Neural progenitor cell (in vitro differentiated cells): ENCODE results near the gene DNPH1. TPM values are rescaled to one million over a fixed set of nuclear protein-coding genes. Genes with fewer than 3 reads are reported as not detected.

ENCODE experiments used
- DNase-seq: peaks from one replicate; pipeline ENCODE4 v3.0.0-alpha.2; 2016; ENCODE audit warnings: low spot score
- H2AFZ ChIP-seq: fragments of 200-600 bp; sonication (generic); replicated peaks from 2 replicates; pipeline ENCODE4 v1.6.1; 2016; ENCODE audit warnings: antibody characterized with exemption
- H3F3A ChIP-seq: fragments of 200-600 bp; sonication (generic); 2 replicates; pipeline ENCODE4 v1.6.1; 2016; ENCODE audit warnings: antibody characterized with exemption, low read depth
- H3K27ac ChIP-seq: fragments of 200-600 bp; sonication (generic); 2 replicates; pipeline ENCODE4 v1.5.1; 2016; ENCODE audit warnings: mild to moderate bottlenecking
- H3K27me3 ChIP-seq: fragments of 200-600 bp; sonication (generic); 2 replicates; pipeline ENCODE4 v1.6.1; 2016; ENCODE audit warnings: mild to moderate bottlenecking, moderate library complexity
- H3K36me3 ChIP-seq: fragments of 200-600 bp; sonication (generic); 2 replicates; pipeline ENCODE4 v1.5.1; 2016
- H3K4me1 ChIP-seq: fragments of 200-600 bp; sonication (generic); 2 replicates; pipeline ENCODE4 v1.6.1; 2016; ENCODE audit warnings: mixed run types
- H3K4me2 ChIP-seq: fragments of 200-600 bp; sonication (generic); 2 replicates; pipeline ENCODE4 v1.6.1; 2016
- H3K4me3 ChIP-seq: fragments of 200-600 bp; sonication (generic); 2 replicates; pipeline ENCODE4 v1.5.1; 2016
- H3K79me2 ChIP-seq: fragments of 200-600 bp; sonication (generic); 2 replicates; pipeline ENCODE4 v1.6.1; 2016; ENCODE audit warnings: low read depth
- H3K9ac ChIP-seq: fragments of 200-600 bp; sonication (generic); 2 replicates; pipeline ENCODE4 v1.6.1; 2016
- H3K9me3 ChIP-seq: fragments of 200-600 bp; sonication (generic); 2 replicates; pipeline ENCODE4 v1.5.1; 2016; ENCODE audit warnings: low read depth
- H4K20me1 ChIP-seq: fragments of 200-600 bp; sonication (generic); 2 replicates; pipeline ENCODE4 v1.6.1; 2016; ENCODE audit warnings: low read depth
- H3K27ac Mint-ChIP-seq: 3 replicates; pipeline ENCODE4 v1.8.0; 2021; ENCODE audit warnings: mixed read lengths
- H3K27me3 Mint-ChIP-seq: 2 replicates; pipeline ENCODE4 v1.8.0; 2022; ENCODE audit warnings: low read depth, mild to moderate bottlenecking, inconsistent platforms, moderate library complexity, mixed read lengths; ENCODE audit not compliant: insufficient read depth
- H3K36me3 Mint-ChIP-seq: 3 replicates; pipeline ENCODE4 v1.8.0; 2021; ENCODE audit warnings: mixed read lengths
- H3K4me1 Mint-ChIP-seq: 3 replicates; pipeline ENCODE4 v1.8.0; 2021; ENCODE audit warnings: mixed read lengths
- H3K4me3 Mint-ChIP-seq: 3 replicates; pipeline ENCODE4 v1.8.0; 2021; ENCODE audit warnings: mild to moderate bottlenecking, moderate library complexity, mixed read lengths
- H3K9me3 Mint-ChIP-seq: 3 replicates; pipeline ENCODE4 v1.8.0; 2020; ENCODE audit warnings: mixed read lengths
- CTCF ChIP-seq: fragments of 200-600 bp; sonication (generic); IDR thresholded peaks from 2 replicates; pipeline ENCODE4 v1.5.1; 2017; ENCODE audit warnings: antibody characterized with exemption, mild to moderate bottlenecking
- EZH2 ChIP-seq: fragments of 200-600 bp; sonication (generic); IDR thresholded peaks from 2 replicates; pipeline ENCODE4 v1.6.1; 2017; ENCODE audit warnings: antibody characterized with exemption, mild to moderate bottlenecking, moderate library complexity
- EZH2phosphoT487 ChIP-seq: fragments of 200-600 bp; sonication (generic); IDR thresholded peaks from 2 replicates; pipeline ENCODE4 v1.6.1; 2017; ENCODE audit warnings: antibody characterized with exemption
- total RNA-seq: library from RNA; depleted of rRNA; stranded (reverse); fragments of >200 nt; gene quantifications from 2 replicates; pipeline ENCODE4 v1.2.3, GENCODE V29; 2015; ENCODE audit warnings: low replicate concordance

The DNPH1 gene
- total RNA-seq, 1 donor from 2014 or later: 25.2 TPM

GRCh38 chr6:43258807-43259686 lies 29.8 kb upstream of the DNPH1 start:
- H3K4me1 Mint-ChIP-seq: peaks cover 4% of the 10 kb centered on the region
- H3K79me2 ChIP-seq: no peaks in the 10 kb centered on the region
- H3K27me3 Mint-ChIP-seq: peaks cover 5% of the 10 kb centered on the region
- H3K4me1 ChIP-seq: no peaks in the 10 kb centered on the region
- H2AFZ ChIP-seq: no peak overlapping the region
- H3K27ac Mint-ChIP-seq: no peak overlapping the region
- H3K9ac ChIP-seq: no peak overlapping the region
- H4K20me1 ChIP-seq: no peaks in the 10 kb centered on the region
- DNase-seq: no peak
- H3K9me3 Mint-ChIP-seq: no peaks in the 10 kb centered on the region
- no peak overlapping the region for H3K4me2 ChIP-seq
- H3F3A ChIP-seq: peaks cover 5% of the 10 kb centered on the region
- no peak overlapping the region for H3K27ac ChIP-seq
- no peaks in the 10 kb centered on the region for H3K36me3 Mint-ChIP-seq
- no peaks in the 10 kb centered on the region for H3K9me3 ChIP-seq
- H3K36me3 ChIP-seq: no peaks in the 10 kb centered on the region
- H3K27me3 ChIP-seq: no peaks in the 10 kb centered on the region
- no peak for TF ChIP-seq CTCF
- TF ChIP-seq EZH2: no peak
- TF ChIP-seq EZH2phosphoT487: no peak
- no peak overlapping the region for H3K4me3 Mint-ChIP-seq
- no peak overlapping the region for H3K4me3 ChIP-seq

GRCh38 chr6:43258180-43258579 lies 28.9 kb upstream of the DNPH1 start:
- no peak for DNase-seq
- no peaks in the 10 kb centered on the region for H3K36me3 Mint-ChIP-seq

GRCh38 chr6:43257367-43258145 lies 28.3 kb upstream of the DNPH1 start:
- H3K4me3 ChIP-seq: no peak overlapping the region
- no peaks in the 10 kb centered on the region for H3K9me3 Mint-ChIP-seq
- TF ChIP-seq CTCF (no peak), EZH2phosphoT487 (no peak), EZH2 (no peak)
- H3K4me1 Mint-ChIP-seq: peaks cover 4% of the 10 kb centered on the region
- no peak overlapping the region for H3K4me3 Mint-ChIP-seq
- no peak for DNase-seq
- no peak overlapping the region for H2AFZ ChIP-seq
- H3K27ac ChIP-seq: no peak overlapping the region
- no peak overlapping the region for H3K4me2 ChIP-seq
- no peaks in the 10 kb centered on the region for H3K9me3 ChIP-seq
- no peaks in the 10 kb centered on the region for H3K36me3 ChIP-seq
- no peaks in the 10 kb centered on the region for H3K27me3 ChIP-seq
- H3K27me3 Mint-ChIP-seq: peaks cover 5% of the 10 kb centered on the region
- peak overlapping the region; percentile 85 for H3K27ac Mint-ChIP-seq
- H4K20me1 ChIP-seq: no peaks in the 10 kb centered on the region
- H3K4me1 ChIP-seq: no peaks in the 10 kb centered on the region
- no peaks in the 10 kb centered on the region for H3K36me3 Mint-ChIP-seq
- no peaks in the 10 kb centered on the region for H3K79me2 ChIP-seq
- H3K9ac ChIP-seq: no peak overlapping the region
- peaks cover 5% of the 10 kb centered on the region for H3F3A ChIP-seq

More at GRCh38 chr6:43258180-43258579, 28.9 kb upstream of the DNPH1 start:
- peaks cover 5% of the 10 kb centered on the region for H3F3A ChIP-seq
- H4K20me1 ChIP-seq: no peaks in the 10 kb centered on the region
- H3K27me3 ChIP-seq: no peaks in the 10 kb centered on the region
- H3K4me3 ChIP-seq: no peak overlapping the region
- H2AFZ ChIP-seq: no peak overlapping the region
- TF ChIP-seq EZH2phosphoT487: no peak
- H3K9me3 Mint-ChIP-seq: no peaks in the 10 kb centered on the region
- H3K27ac ChIP-seq: no peak overlapping the region
- H3K9ac ChIP-seq: no peak overlapping the region
- no peaks in the 10 kb centered on the region for H3K36me3 ChIP-seq
- no peaks in the 10 kb centered on the region for H3K4me1 ChIP-seq
- H3K79me2 ChIP-seq: no peaks in the 10 kb centered on the region
- H3K27ac Mint-ChIP-seq: no peak overlapping the region
- H3K9me3 ChIP-seq: no peaks in the 10 kb centered on the region
- no peak overlapping the region for H3K4me3 Mint-ChIP-seq
- H3K4me1 Mint-ChIP-seq: peaks cover 4% of the 10 kb centered on the region
- H3K27me3 Mint-ChIP-seq: peaks cover 5% of the 10 kb centered on the region
- H3K4me2 ChIP-seq: no peak overlapping the region
